IPS DF 4.7 (cell line): Measurements from ENCODE around the gene SYNJ2.
"Not testable (repeated sequence)": the region's sequence is repeated elsewhere in the genome, so short reads cannot be mapped to it uniquely, and the experiment has no call there.

Source experiments
- DNase-seq: peaks from one replicate; pipeline ENCODE4 v3.0.0-alpha.2; 2013; ENCODE audit warnings: low spot score; ENCODE audit errors: extremely low read depth

The SYNJ2 gene, protein sequence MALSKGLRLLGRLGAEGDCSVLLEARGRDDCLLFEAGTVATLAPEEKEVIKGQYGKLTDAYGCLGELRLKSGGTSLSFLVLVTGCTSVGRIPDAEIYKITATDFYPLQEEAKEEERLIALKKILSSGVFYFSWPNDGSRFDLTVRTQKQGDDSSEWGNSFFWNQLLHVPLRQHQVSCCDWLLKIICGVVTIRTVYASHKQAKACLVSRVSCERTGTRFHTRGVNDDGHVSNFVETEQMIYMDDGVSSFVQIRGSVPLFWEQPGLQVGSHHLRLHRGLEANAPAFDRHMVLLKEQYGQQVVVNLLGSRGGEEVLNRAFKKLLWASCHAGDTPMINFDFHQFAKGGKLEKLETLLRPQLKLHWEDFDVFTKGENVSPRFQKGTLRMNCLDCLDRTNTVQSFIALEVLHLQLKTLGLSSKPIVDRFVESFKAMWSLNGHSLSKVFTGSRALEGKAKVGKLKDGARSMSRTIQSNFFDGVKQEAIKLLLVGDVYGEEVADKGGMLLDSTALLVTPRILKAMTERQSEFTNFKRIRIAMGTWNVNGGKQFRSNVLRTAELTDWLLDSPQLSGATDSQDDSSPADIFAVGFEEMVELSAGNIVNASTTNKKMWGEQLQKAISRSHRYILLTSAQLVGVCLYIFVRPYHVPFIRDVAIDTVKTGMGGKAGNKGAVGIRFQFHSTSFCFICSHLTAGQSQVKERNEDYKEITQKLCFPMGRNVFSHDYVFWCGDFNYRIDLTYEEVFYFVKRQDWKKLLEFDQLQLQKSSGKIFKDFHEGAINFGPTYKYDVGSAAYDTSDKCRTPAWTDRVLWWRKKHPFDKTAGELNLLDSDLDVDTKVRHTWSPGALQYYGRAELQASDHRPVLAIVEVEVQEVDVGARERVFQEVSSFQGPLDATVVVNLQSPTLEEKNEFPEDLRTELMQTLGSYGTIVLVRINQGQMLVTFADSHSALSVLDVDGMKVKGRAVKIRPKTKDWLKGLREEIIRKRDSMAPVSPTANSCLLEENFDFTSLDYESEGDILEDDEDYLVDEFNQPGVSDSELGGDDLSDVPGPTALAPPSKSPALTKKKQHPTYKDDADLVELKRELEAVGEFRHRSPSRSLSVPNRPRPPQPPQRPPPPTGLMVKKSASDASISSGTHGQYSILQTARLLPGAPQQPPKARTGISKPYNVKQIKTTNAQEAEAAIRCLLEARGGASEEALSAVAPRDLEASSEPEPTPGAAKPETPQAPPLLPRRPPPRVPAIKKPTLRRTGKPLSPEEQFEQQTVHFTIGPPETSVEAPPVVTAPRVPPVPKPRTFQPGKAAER (N-terminal part only)

GRCh38 chr6:157981395-157982101, at the start of gene SYNJ2:
TSS of gene SYNJ2 (plus strand) at chr6:157981863. CDS start at chr6:157981962, 99 bp downstream.
- DNase-seq, result no peak

DNA sequence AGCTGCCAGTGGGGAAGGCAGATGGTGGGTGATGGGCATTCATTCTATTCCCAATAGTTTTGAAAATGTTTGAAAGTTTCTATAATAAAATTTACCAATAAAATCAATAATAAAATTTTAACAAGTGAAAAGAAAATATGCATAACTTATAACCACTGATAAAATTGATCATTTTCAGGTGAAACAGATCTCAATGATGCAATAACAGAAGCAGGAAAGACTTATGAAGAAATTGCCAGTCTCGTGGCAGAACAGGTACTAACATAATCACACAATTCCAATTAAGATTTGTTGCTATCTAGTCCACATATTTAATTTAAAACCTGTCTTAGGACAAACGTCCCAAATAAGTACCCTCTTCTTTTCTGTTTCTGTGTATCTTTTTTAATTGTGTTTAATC, 45.9 kb upstream of the SYNJ2 start:
- no peak for DNase-seq

GRCh38 chr6:157937318-157937717, 44.3 kb upstream of the SYNJ2 start:
- DNase-seq, result no peak

DNA sequence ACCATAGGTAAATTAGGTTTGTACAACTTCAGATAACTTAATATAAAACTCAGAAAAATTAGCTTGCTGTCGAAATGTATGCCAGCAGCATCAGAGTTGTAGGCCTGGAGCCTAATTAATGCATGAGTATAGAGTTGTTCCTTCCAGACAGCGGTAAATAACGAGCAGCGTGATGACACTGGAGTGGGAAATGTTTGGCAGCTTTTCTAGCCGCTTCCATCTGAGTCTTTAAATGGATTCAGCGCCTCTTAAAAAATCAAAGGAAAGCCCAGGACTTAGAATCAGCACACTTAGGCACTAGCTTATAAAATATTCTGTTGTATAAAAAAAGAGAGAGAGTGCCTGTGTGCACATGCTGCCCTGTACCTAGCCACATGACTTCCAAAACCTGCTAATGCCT, 43.7 kb upstream of the SYNJ2 start:
- no peak for DNase-seq

DNA sequence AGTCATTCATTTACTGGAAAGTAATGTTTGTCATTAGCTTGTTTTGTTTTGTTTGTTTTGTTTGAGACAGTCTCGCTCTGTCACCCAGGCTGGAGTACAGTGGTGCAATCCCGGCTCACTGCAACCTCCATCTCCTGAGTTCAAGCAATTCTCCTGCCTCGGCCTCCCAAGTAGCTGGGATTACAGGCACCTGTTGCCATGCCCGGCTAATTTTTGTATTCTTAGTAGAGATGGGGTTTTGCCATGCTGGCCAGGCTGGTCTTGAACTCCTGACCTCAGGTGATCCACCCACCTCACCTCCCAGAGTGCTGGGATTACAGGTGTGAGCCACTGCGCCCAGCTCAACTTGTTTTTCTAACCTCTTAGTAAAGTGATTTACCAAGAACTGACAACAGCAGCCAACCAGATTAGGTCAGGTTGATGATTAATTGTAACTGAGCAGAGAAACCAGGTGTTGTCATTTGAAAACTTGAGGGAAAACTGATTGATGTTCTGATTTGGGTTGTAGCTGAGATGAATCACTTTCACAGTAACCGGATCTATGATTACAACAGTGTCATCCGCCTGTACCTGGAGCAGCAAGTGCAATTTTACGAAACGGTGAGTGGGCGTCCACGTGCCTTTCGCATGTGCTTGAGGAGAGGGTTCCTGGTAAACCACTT, 41.2 kb upstream of the SYNJ2 start:
- DNase-seq, result not testable (repeated sequence)

GRCh38 chr6:157941101-157941863, 40.4 kb upstream of the SYNJ2 start:
- DNase-seq, result no peak

GRCh38 chr6:157942351-157942750, 39.3 kb upstream of the SYNJ2 start:
- DNase-seq, result no peak

GRCh38 chr6:157943249-157943963, 38.3 kb upstream of the SYNJ2 start:
- no peak for DNase-seq

DNA sequence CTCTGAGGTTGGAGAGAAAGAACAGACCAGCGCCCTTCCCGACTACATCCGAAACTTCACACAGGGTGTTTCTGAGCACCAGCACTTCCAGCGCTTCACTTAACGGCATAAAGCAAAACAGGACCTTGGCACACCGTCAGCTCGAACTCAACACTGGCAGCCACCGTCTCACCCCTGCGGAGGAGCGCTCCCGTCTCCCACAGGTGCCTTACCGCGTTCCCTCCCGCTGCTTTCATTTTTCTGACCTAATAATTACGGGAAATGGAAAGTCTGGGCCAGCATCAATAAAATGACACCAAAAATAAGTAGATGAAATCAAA, 37.7 kb upstream of the SYNJ2 start:
- no peak for DNase-seq

GRCh38 chr6:157944983-157945931, 36.4 kb upstream of the SYNJ2 start:
- DNase-seq, result no peak

DNA sequence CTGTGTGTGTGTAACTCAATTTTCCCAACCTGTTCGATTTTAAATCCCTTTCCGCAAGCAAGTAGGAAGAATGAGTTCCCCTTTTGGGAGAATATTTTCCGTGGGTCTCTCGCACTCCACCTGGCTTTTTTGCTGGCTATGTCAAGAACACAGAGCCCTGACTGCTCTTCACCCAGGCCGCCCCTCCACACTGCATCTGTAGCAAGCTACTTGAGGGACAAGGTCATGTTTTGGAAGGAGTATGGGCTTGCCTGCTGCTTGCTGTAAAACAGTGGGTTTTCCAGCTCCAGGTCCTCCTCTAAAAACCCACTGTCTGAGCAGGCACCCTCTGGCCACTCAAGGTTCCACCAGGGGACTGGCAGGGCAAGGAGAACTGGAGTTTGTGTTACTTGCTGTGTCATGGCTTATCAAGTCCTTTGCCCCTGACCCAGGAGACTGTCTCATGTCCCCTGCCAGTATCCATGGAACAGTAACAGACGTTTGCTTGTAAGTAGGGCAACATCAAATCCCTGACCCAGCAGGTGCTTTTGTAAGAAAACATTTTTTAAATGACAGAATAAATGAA, 35.5 kb upstream of the SYNJ2 start:
- DNase-seq, result no peak

DNA sequence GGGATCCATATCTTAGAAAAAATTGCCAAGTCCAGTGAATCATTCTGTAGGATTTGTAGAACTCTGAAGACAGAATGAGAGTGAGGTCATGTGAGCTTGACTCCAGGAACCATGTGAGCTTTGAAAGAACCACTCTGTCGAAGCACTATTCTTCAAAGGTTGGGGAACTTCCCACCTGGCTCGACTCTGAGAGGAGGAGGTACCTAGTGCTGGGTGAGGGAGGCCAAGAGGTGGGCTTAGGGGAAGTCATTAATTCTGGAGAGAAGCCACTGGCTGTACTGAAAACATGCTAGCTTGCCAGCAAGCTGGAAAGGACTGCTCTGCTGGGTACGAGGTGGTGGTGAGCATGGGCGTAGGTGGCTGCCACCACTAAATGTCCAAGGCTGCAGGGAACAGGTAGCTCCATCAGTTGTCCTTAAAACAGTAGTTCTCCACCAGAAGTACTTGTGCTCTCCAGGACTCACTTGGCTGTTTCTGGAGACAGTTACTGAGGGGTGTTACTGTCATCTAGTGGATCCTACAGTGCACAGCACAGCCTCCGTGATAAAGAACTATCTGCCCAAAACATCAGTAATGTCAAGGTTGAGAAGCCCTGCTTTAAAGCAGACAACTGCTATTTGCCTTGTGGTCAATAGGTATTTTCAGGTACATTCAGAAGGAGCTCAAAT, 34.7 kb upstream of the SYNJ2 start:
- no peak for DNase-seq

DNA sequence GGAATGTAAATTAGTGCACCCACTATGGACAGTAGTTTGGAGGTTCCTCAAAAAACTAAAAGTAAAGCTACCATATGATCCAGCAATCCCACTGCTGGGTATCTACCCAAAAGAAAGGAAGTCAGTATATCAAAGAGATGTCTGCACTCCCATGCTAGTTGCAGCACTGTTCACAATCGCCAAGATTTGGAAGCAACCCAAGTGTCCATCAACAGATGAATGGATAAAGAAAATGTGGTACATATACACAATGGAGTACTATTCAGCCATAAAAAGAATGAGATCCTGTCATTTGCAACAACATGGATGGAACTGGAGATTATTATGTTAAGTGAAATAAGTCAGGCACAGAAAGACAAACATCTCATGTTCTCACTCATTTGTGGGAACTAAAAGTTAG, 30.8 kb upstream of the SYNJ2 start:
- DNase-seq, result not testable (repeated sequence)

- no peak for DNase-seq
Observed at GRCh38 chr6:157951828-157952227, 29.8 kb upstream of the SYNJ2 start.

DNA sequence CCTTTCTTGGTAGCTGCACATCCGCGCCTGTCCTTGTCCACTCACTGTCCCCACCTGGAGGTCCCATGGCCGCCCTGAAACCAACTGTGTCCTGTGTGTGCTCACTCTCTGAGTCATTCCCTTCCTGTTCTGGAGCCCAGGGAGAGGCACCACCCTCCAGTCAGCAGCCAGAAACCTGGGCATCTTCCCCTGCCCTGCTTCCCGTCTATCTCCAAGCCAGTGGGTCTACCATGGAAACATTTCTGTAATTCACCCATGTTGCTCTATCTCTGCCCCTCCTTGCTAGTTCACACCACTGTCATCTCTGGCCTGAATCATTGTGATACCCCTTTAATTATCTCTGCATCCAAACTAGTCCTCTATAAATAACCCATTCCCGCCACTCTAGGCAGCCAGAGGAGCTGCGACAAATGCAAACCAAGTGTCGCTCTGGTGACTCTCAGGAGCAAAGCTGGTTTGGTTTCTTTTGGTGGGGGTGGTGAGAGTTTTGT, 28.8 kb upstream of the SYNJ2 start:
- no peak for DNase-seq

- no peak for DNase-seq
Observed at GRCh38 chr6:157953580-157954091, 28.0 kb upstream of the SYNJ2 start.
